Measurements from ENCODE around the gene ANO8. TPM values are rescaled to one million over a fixed set of nuclear protein-coding genes. Genes with fewer than 3 reads are reported as not detected.

Gene ANO8
- total RNA-seq, 1 experiment from 2014 or later, result 21.9 TPM

GRCh38 chr19:17332677-17333581 is 1.7 kb downstream of the ANO8 start:
- Histone ChIP-seq H3K23ac (ENCODE audit: insufficient read length, low read depth, low read length) (no peak overlapping the region), H3K27ac (ENCODE audit: insufficient read length, low read depth, low read length) (no peak overlapping the region), H2BK12ac (ENCODE audit: insufficient read length, low read depth, low read length) (no peak overlapping the region), H3T11ph (ENCODE audit: low read length) (no peak overlapping the region), H2AFZ (ENCODE audit: low read length) (no peak overlapping the region), H3K4ac (ENCODE audit: low read depth, low read length) (no peak overlapping the region), H3K79me2 (ENCODE audit: insufficient read depth, low read length) (no peaks in the 10 kb centered on the region), H4K8ac (replicated peaks; ENCODE audit: insufficient read length, low read depth, low read length) (no peak overlapping the region), H2BK20ac (ENCODE audit: low read depth, low read length, poor library complexity, severe bottlenecking) (no peak overlapping the region), H3K79me1 (ENCODE audit: insufficient read depth, low read depth, low read length, poor library complexity, severe bottlenecking) (no peaks in the 10 kb centered on the region), H2BK120ac (ENCODE audit: low read depth, low read length, poor library complexity, severe bottlenecking) (no peak overlapping the region), H3K4me2 (ENCODE audit: insufficient read depth, insufficient read length, low read length) (peak overlapping the region; percentile 74), H3K4me1 (ENCODE audit: insufficient read depth, low read length) (no peaks in the 10 kb centered on the region), H4K20me1 (ENCODE audit: control insufficient read depth, insufficient read depth, insufficient read length) (no peaks in the 10 kb centered on the region), H2BK15ac (ENCODE audit: low read depth, low read length) (no peak overlapping the region), H3K27me3 (ENCODE audit: insufficient read depth, low read length) (no peaks in the 10 kb centered on the region), H3K56ac (ENCODE audit: insufficient read length, low read depth, low read length) (no peak overlapping the region), H2BK5ac (ENCODE audit: insufficient read length, low read length) (no peak overlapping the region), H3K23me2 (ENCODE audit: insufficient read length, low read depth, low read length, poor library complexity, severe bottlenecking) (peaks cover 18% of the 10 kb centered on the region), H3K9me3 (ENCODE audit: control insufficient read depth, low read depth, low read length) (no peaks in the 10 kb centered on the region), H3K9ac (ENCODE audit: extremely low read depth, insufficient read length, low read length) (no peak overlapping the region), H3K18ac (ENCODE audit: insufficient read length, low read depth, low read length) (no peak overlapping the region), H4K91ac (ENCODE audit: insufficient read length, low read depth, low read length) (no peak overlapping the region), H2AK5ac (ENCODE audit: insufficient read length, low read length) (no peak overlapping the region), H4K5ac (ENCODE audit: insufficient read length, low read depth, low read length) (no peak overlapping the region), H3K14ac (ENCODE audit: insufficient read depth, low read length) (no peak overlapping the region)
- Mint-ChIP-seq H3K27me3 (ENCODE audit: low read depth) (peaks cover 6% of the 10 kb centered on the region), H3K9me3 (no peaks in the 10 kb centered on the region; a peak in 1 of 5 replicates), H3K27ac (peak overlapping the region; percentile 14 to 61 (median 55); a peak in 1 of 7 replicates), H3K4me3 (peak overlapping the region; percentile 37 to 75), H3K36me3 (ENCODE audit: insufficient read depth in 1 of 3, low read depth in 3 of 3) (peaks cover 11 to 29% (median 23%) of the 10 kb centered on the region in 3 experiments), H3K4me1 (peaks cover 14 to 30% of the 10 kb centered on the region in 2 experiments)
- no CpG with 5 or more reads among the region's 45 CpGs for WGBS (ENCODE audit: extremely low coverage, insufficient read length, low lambda C conversion rate)
- TF ChIP-seq CTCF (conservative IDR thresholded peaks at IDR 0.05), result no peak
- DNase-seq, result peak; percentile 92
